CD14-positive monocyte (primary cell): ENCODE measurements around the gene SERPINC1. TPM values are rescaled to one million over a fixed set of nuclear protein-coding genes. Genes with fewer than 3 reads are reported as not detected.

Experiments used
- DNase-seq, 3 donors: peaks; one replicate each; pipeline ENCODE4 v3.0.0-alpha.2; 2011 to 2022
- H2AFZ ChIP-seq: 2 replicates; pipeline ENCODE4 v1.6.0; 2012; ENCODE audit warnings: mild to moderate bottlenecking, low read depth, low read length, inconsistent platforms; ENCODE audit not compliant: insufficient read depth, poor library complexity, severe bottlenecking
- H3K27ac ChIP-seq, 2 donors: 1 replicate in 1 of 2; 2 replicates in 1 of 2; pipeline ENCODE4 v1.5.1; 2012 to 2013; ENCODE audit warnings: low read length in 2 of 2, control low read depth in 1 of 2, inconsistent platforms in 1 of 2, low read depth in 1 of 2, mild to moderate bottlenecking in 1 of 2
- H3K27me3 ChIP-seq, 2 donors: one replicate each; pipeline versions ENCODE4 v1.6.0 to v1.6.1; 2011 to 2013; ENCODE audit warnings: low read length in 2 of 2; ENCODE audit not compliant: control insufficient read depth in 2 of 2, insufficient read depth in 2 of 2
- H3K36me3 ChIP-seq, 2 donors: replicated peaks in 1 of 2; 1 replicate in 1 of 2; 2 replicates in 1 of 2; pipeline versions ENCODE4 v1.5.1 to v1.6.1; 2012 to 2013; ENCODE audit warnings: low read length in 2 of 2, control low read depth in 1 of 2, inconsistent platforms in 1 of 2, mild to moderate bottlenecking in 1 of 2; ENCODE audit not compliant: insufficient read depth in 2 of 2, control insufficient read depth in 1 of 2
- H3K4me1 ChIP-seq, 2 donors: 1 replicate in 1 of 2; 2 replicates in 1 of 2; pipeline versions ENCODE4 v1.5.1 to v1.6.1; 2012 to 2013; ENCODE audit warnings: low read length in 2 of 2, control low read depth in 1 of 2, inconsistent platforms in 1 of 2, mild to moderate bottlenecking in 1 of 2, moderate library complexity in 1 of 2; ENCODE audit not compliant: insufficient read depth in 2 of 2, control insufficient read depth in 1 of 2
- H3K4me2 ChIP-seq: replicated peaks from 2 replicates; pipeline ENCODE3; 2012; ENCODE audit warnings: low read length, moderate library complexity, mild to moderate bottlenecking; ENCODE audit not compliant: poor library complexity, severe bottlenecking; ENCODE audit errors: extremely low read depth
- H3K4me3 ChIP-seq, 3 experiments: fragments of 200-600 bp in 1 of 3; sonication (generic) in 1 of 3; replicated peaks in 1 of 3; 1 replicate in 2 of 3; 2 replicates in 1 of 3; pipeline ENCODE4 v1.5.1; 2011 to 2013; ENCODE audit warnings: low read length in 3 of 3, mild to moderate bottlenecking in 3 of 3, control low read depth in 2 of 3, low read depth in 2 of 3, inconsistent platforms in 1 of 3, moderate library complexity in 1 of 3
- H3K79me2 ChIP-seq: 2 replicates; pipeline ENCODE4 v1.6.0; 2012; ENCODE audit warnings: mild to moderate bottlenecking, control low read depth, inconsistent platforms, low read length, moderate library complexity; ENCODE audit not compliant: insufficient read depth
- H3K9ac ChIP-seq: 2 replicates; pipeline ENCODE4 v1.6.0; 2017; ENCODE audit warnings: low read length, mild to moderate bottlenecking; ENCODE audit not compliant: insufficient read depth, poor library complexity, severe bottlenecking
- H3K9me3 ChIP-seq, 2 donors: replicated peaks in 1 of 2; 1 replicate in 1 of 2; 2 replicates in 1 of 2; pipeline versions ENCODE4 v1.5.1 to v1.6.1; 2012 to 2013; ENCODE audit warnings: low read length in 2 of 2, control low read depth in 1 of 2; ENCODE audit not compliant: control insufficient read depth in 1 of 2, insufficient read depth in 1 of 2
- H4K20me1 ChIP-seq: 2 replicates; pipeline ENCODE4 v1.6.0; 2012; ENCODE audit warnings: mild to moderate bottlenecking, low read length, control low read depth, moderate library complexity; ENCODE audit not compliant: insufficient read depth
- H3K27ac Mint-ChIP-seq, 7 donors: one replicate each; pipeline ENCODE4 v1.8.0; 2020; ENCODE audit warnings: mild to moderate bottlenecking in 7 of 7, mixed read lengths in 7 of 7, moderate library complexity in 6 of 7, inconsistent platforms in 2 of 7
- H3K27me3 Mint-ChIP-seq, 3 donors: one replicate each; pipeline ENCODE4 v1.8.0; 2021 to 2022; ENCODE audit warnings: low read depth in 3 of 3, mild to moderate bottlenecking in 3 of 3, mixed read lengths in 3 of 3, moderate library complexity in 3 of 3, inconsistent platforms in 1 of 3
- H3K36me3 Mint-ChIP-seq, 2 donors: one replicate each; pipeline ENCODE4 v1.8.0; 2020; ENCODE audit warnings: mixed read lengths in 2 of 2, inconsistent platforms in 1 of 2, mild to moderate bottlenecking in 1 of 2
- H3K4me1 Mint-ChIP-seq: one replicate; pipeline ENCODE4 v1.8.0; 2020; ENCODE audit warnings: mild to moderate bottlenecking, mixed read lengths
- H3K4me3 Mint-ChIP-seq, 2 donors: one replicate each; pipeline ENCODE4 v1.8.0; 2020; ENCODE audit warnings: mild to moderate bottlenecking in 2 of 2, mixed read lengths in 2 of 2, moderate library complexity in 1 of 2
- H3K9me3 Mint-ChIP-seq, 7 donors: one replicate each; pipeline ENCODE4 v1.8.0; 2020 to 2022; ENCODE audit warnings: mixed read lengths in 7 of 7, mild to moderate bottlenecking in 6 of 7, moderate library complexity in 6 of 7, inconsistent platforms in 2 of 7
- WGBS: methylation state at CpG from one replicate; pipeline ENCODE4 v1.1.5; 2013; ENCODE audit warnings: missing lambda C conversion rate; ENCODE audit not compliant: insufficient coverage; 5-methylcytosine and 5-hydroxymethylcytosine counted together
- intact Hi-C, 2 donors: fragments of 100-400 bp; cut with micrococcal nuclease; formaldehyde crosslinking; loops; one replicate each; pipeline versions ENCODE4 v1.15.0 to v1.15.1; 2023
- polyA plus RNA-seq, 3 donors: library from polyadenylated mRNA; depleted of rRNA in 1 of 3; unstranded in 2 of 3; stranded (reverse) in 1 of 3; fragments of 300-500 nt in 2 of 3; fragments of >200 nt in 1 of 3; fragmentation: Illumina TruSeq in 2 of 3; gene quantifications; 1 replicate in 2 of 3; 2 replicates in 1 of 3; pipeline ENCODE4 v1.2.3, GENCODE V29; 2012 to 2021
- TF ChIP-seq, protein P1 (sequence below): fragments of 200-600 bp; IDR thresholded peaks from one replicate; pipeline ENCODE4 v1.8.0; 2022; ENCODE audit warnings: antibody characterized with exemption, mild to moderate bottlenecking

The SERPINC1 gene
- polyA plus RNA-seq, 3 donors = 0.23 TPM; not detected in 2

DNA sequence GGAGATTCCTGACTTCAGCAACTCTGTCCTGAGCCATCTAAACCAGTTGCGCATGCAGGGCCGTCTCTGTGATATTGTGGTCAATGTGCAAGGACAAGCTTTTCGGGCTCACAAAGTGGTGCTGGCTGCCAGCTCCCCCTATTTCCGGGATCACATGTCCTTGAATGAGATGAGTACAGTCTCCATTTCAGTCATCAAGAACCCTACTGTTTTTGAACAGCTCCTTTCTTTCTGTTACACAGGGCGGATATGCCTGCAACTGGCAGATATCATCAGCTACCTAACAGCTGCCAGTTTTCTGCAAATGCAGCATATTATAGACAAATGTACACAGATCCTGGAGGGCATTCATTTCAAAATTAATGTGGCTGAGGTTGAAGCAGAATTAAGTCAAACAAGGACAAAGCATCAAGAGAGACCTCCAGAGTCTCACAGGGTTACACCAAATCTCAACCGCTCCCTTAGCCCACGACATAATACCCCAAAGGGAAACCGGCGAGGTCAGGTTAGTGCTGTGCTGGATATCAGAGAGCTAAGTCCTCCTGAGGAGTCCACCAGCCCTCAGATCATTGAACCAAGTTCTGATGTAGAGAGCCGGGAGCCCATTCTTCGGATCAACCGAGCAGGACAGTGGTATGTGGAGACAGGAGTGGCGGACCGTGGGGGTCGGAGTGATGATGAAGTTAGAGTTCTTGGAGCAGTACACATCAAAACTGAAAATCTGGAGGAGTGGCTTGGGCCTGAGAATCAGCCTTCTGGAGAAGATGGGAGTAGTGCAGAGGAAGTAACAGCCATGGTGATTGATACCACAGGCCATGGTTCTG lies 46.7 kb downstream of the SERPINC1 start:
- TF ChIP-seq, protein P1, sequence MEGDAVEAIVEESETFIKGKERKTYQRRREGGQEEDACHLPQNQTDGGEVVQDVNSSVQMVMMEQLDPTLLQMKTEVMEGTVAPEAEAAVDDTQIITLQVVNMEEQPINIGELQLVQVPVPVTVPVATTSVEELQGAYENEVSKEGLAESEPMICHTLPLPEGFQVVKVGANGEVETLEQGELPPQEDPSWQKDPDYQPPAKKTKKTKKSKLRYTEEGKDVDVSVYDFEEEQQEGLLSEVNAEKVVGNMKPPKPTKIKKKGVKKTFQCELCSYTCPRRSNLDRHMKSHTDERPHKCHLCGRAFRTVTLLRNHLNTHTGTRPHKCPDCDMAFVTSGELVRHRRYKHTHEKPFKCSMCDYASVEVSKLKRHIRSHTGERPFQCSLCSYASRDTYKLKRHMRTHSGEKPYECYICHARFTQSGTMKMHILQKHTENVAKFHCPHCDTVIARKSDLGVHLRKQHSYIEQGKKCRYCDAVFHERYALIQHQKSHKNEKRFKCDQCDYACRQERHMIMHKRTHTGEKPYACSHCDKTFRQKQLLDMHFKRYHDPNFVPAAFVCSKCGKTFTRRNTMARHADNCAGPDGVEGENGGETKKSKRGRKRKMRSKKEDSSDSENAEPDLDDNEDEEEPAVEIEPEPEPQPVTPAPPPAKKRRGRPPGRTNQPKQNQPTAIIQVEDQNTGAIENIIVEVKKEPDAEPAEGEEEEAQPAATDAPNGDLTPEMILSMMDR = no peak
- peaks cover 0 to 9% (median 0%) of the 10 kb centered on the region in 7 donors for H3K9me3 Mint-ChIP-seq
- no peaks in the 10 kb centered on the region for H3K9me3 ChIP-seq
- H4K20me1 ChIP-seq = no peaks in the 10 kb centered on the region
- H3K27me3 ChIP-seq = no peaks in the 10 kb centered on the region
- H3K4me1 Mint-ChIP-seq = peaks cover 44% of the 10 kb centered on the region
- H3K4me1 ChIP-seq = peaks cover 21 to 30% of the 10 kb centered on the region in 2 donors
- no peak overlapping the region for H3K4me2 ChIP-seq
- H2AFZ ChIP-seq = no peak overlapping the region
- H3K4me3 Mint-ChIP-seq = no peak overlapping the region
- WGBS = 79% methylated on average over 10 of the region's 15 CpGs
- H3K27ac Mint-ChIP-seq = peak overlapping the region in 3 of 7 donors; percentile 2 to 33 (median 18)
- peaks cover 23% of the 10 kb centered on the region for H3K79me2 ChIP-seq
- H3K36me3 Mint-ChIP-seq = peaks cover 36 to 38% of the 10 kb centered on the region in 2 donors
- peaks cover 18 to 49% of the 10 kb centered on the region in 2 donors for H3K36me3 ChIP-seq
- intact Hi-C loops = no loop called here
- no peak for DNase-seq
- H3K27me3 Mint-ChIP-seq = peaks cover 0 to 2% (median 0%) of the 10 kb centered on the region in 3 donors
- H3K9ac ChIP-seq = no peak overlapping the region
- H3K27ac ChIP-seq = no peak overlapping the region
- H3K4me3 ChIP-seq = no peak overlapping the region

DNA sequence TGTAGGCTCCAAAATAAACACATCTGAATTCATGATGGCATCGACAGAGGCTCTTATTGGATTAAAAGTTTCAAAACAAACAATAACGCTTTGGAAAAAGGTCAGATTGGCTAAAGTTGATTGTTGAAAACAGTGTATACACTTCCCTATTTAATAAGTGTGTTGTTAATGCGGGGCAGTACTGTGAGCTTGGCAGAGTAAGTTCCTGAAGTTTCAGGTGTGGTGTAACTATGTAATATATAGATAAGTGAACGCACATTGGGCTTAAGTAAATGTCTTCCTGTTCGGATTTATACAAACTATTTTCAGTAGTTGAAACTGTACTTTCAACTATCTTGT lies 48.1 kb downstream of the SERPINC1 start:
- Mint-ChIP-seq H3K4me1 (peaks cover 54% of the 10 kb centered on the region), H3K9me3 (peaks cover 0 to 2% (median 0%) of the 10 kb centered on the region in 7 donors), H3K4me3 (peak overlapping the region; percentile 98 to 99), H3K36me3 (peaks cover 40 to 44% of the 10 kb centered on the region in 2 donors), H3K27me3 (peaks cover 0 to 2% (median 0%) of the 10 kb centered on the region in 3 donors), H3K27ac (peak overlapping the region; percentile 91 to 97 (median 94))
- peak; percentile 3 to 46 (median 37) for DNase-seq
- no CpG with 5 or more reads among the region's 5 CpGs for WGBS
- H3K27ac ChIP-seq = peak overlapping the region; percentile 86 to 91
- peaks cover 22 to 32% of the 10 kb centered on the region in 2 donors for H3K4me1 ChIP-seq
- TF ChIP-seq, protein P1 = no peak
- no peaks in the 10 kb centered on the region for H3K27me3 ChIP-seq
- H3K79me2 ChIP-seq = peaks cover 29% of the 10 kb centered on the region
- H3K36me3 ChIP-seq = peaks cover 31 to 53% of the 10 kb centered on the region in 2 donors
- peaks cover 9% of the 10 kb centered on the region for H4K20me1 ChIP-seq
- intact Hi-C loops = loop anchor here (2.0 to 10.0 kb wide), 5 partner anchors 42 to 394 kb away; partner anchors contain the start of gene PRDX6 (in 2 of the 2)
- peak overlapping the region; percentile 89 for H2AFZ ChIP-seq
- peak overlapping the region; percentile 81 for H3K9ac ChIP-seq
- peak overlapping the region; percentile 83 for H3K4me2 ChIP-seq
- no peaks in the 10 kb centered on the region for H3K9me3 ChIP-seq
- peak overlapping the region; percentile 89 to 96 (median 94) for H3K4me3 ChIP-seq
